ENCODE data around the gene JUNB.

The JUNB gene

GRCh38 chr19:12785431-12786031, 5.8 kb upstream of the JUNB start:
- H3K36me3 ChIP-seq (ENCODE audit: control insufficient read depth, insufficient read depth, low read length), result no peaks in the 10 kb centered on the region
- no peak for TF ChIP-seq CTCF (IDR thresholded peaks at IDR 0.05; ENCODE audit: insufficient read depth, low read length, poor library complexity, severe bottlenecking)
- H3K4me3 ChIP-seq (replicated peaks; ENCODE audit: low read depth, low read length), result no peak overlapping the region
- H3K27me3 ChIP-seq (replicated peaks; ENCODE audit: control insufficient read depth, insufficient read depth, low read length), result no peaks in the 10 kb centered on the region
- DNase-seq (ENCODE audit: extremely low read depth, insufficient read length), result peak; percentile 47

- H3K36me3 ChIP-seq (ENCODE audit: control insufficient read depth, insufficient read depth, low read length), result no peaks in the 10 kb centered on the region
- DNase-seq (ENCODE audit: extremely low read depth, insufficient read length), result peak; percentile 57
- TF ChIP-seq CTCF (IDR thresholded peaks at IDR 0.05; ENCODE audit: insufficient read depth, low read length, poor library complexity, severe bottlenecking), result no peak
- H3K4me3 ChIP-seq (replicated peaks; ENCODE audit: low read depth, low read length), result no peak overlapping the region
- no peaks in the 10 kb centered on the region for H3K27me3 ChIP-seq (replicated peaks; ENCODE audit: control insufficient read depth, insufficient read depth, low read length)
These were observed 5.0 kb upstream of the JUNB start for GRCh38 chr19:12786141-12786870.

GRCh38 chr19:12786952-12787351, 4.3 kb upstream of the JUNB start:
- TF ChIP-seq CTCF (IDR thresholded peaks at IDR 0.05; ENCODE audit: insufficient read depth, low read length, poor library complexity, severe bottlenecking), result no peak
- DNase-seq (ENCODE audit: extremely low read depth, insufficient read length), result no peak
- Histone ChIP-seq H3K36me3 (ENCODE audit: control insufficient read depth, insufficient read depth, low read length) (no peaks in the 10 kb centered on the region), H3K27me3 (replicated peaks; ENCODE audit: control insufficient read depth, insufficient read depth, low read length) (no peaks in the 10 kb centered on the region), H3K4me3 (replicated peaks; ENCODE audit: low read depth, low read length) (no peak overlapping the region)

GRCh38 chr19:12787458-12787857, 3.8 kb upstream of the JUNB start:
- no peak for DNase-seq (ENCODE audit: extremely low read depth, insufficient read length)
- no peaks in the 10 kb centered on the region for H3K27me3 ChIP-seq (replicated peaks; ENCODE audit: control insufficient read depth, insufficient read depth, low read length)
- no peak for TF ChIP-seq CTCF (IDR thresholded peaks at IDR 0.05; ENCODE audit: insufficient read depth, low read length, poor library complexity, severe bottlenecking)
- H3K36me3 ChIP-seq (ENCODE audit: control insufficient read depth, insufficient read depth, low read length), result no peaks in the 10 kb centered on the region
- no peak overlapping the region for H3K4me3 ChIP-seq (replicated peaks; ENCODE audit: low read depth, low read length)

- DNase-seq (ENCODE audit: extremely low read depth, insufficient read length), result no peak
- Histone ChIP-seq H3K4me3 (replicated peaks; ENCODE audit: low read depth, low read length) (peak overlapping the region; percentile 62), H3K27me3 (replicated peaks; ENCODE audit: control insufficient read depth, insufficient read depth, low read length) (no peaks in the 10 kb centered on the region), H3K36me3 (ENCODE audit: control insufficient read depth, insufficient read depth, low read length) (no peaks in the 10 kb centered on the region)
- TF ChIP-seq CTCF (IDR thresholded peaks at IDR 0.05; ENCODE audit: insufficient read depth, low read length, poor library complexity, severe bottlenecking), result no peak
These were observed 3.1 kb upstream of the JUNB start for GRCh38 chr19:12788042-12788681.

Measured in GM06990 (cell line).